ENCODE data around the gene TUBG1.

GRCh38 chr17:42623732-42624596 is 14.5 kb downstream of the TUBG1 start:
- no peak for TF ChIP-seq POLR2AphosphoS5 (IDR thresholded peaks at IDR 0.05; ENCODE audit: low read depth, low read length)
- no peak for TF ChIP-seq TAF1 (IDR thresholded peaks at IDR 0.05; ENCODE audit: borderline replicate concordance, low read depth, low read length)
- TF ChIP-seq POLR2A (IDR thresholded peaks at IDR 0.05; ENCODE audit: low read depth, low read length) = no peak

Data from GM12892 (cell line).